Adipocyte (in vitro differentiated cells): ENCODE measurements around the gene SH3RF3.
"Not testable (repeated sequence)": the region's sequence is repeated elsewhere in the genome, so short reads cannot be mapped to it uniquely, and the experiment has no call there.

Experiments used
- DNase-seq: peaks from one replicate; pipeline ENCODE4 v3.0.0-alpha.2; 2015; ENCODE audit warnings: low read depth
- H3K27me3 ChIP-seq: replicated peaks from 2 replicates; pipeline ENCODE4 v1.7.0; 2013; ENCODE audit warnings: mild to moderate bottlenecking, low read length, moderate library complexity; ENCODE audit not compliant: control insufficient read depth, insufficient read depth
- H3K36me3 ChIP-seq: 2 replicates; pipeline ENCODE4 v1.7.0; 2013; ENCODE audit warnings: low read length, mild to moderate bottlenecking, moderate library complexity; ENCODE audit not compliant: control insufficient read depth, insufficient read depth, severe bottlenecking
- H3K4me1 ChIP-seq: 2 replicates; pipeline ENCODE4 v1.7.0; 2013; ENCODE audit warnings: mild to moderate bottlenecking, low read length, moderate library complexity; ENCODE audit not compliant: control insufficient read depth, insufficient read depth
- H3K4me3 ChIP-seq: 2 replicates; pipeline ENCODE4 v1.7.0; 2013; ENCODE audit warnings: mild to moderate bottlenecking, low read length, moderate library complexity
- H3K9ac ChIP-seq: 2 replicates; pipeline ENCODE4 v1.7.0; 2013; ENCODE audit warnings: mild to moderate bottlenecking, low read length, moderate library complexity
- H3K9me3 ChIP-seq: 2 replicates; pipeline ENCODE4 v1.7.0; 2013; ENCODE audit warnings: mild to moderate bottlenecking, low read length, moderate library complexity; ENCODE audit not compliant: control insufficient read depth

SH3RF3 gene

GRCh38 chr2:109120166-109120565, 8.8 kb upstream of the SH3RF3 start:
- Histone ChIP-seq H3K9me3 (no peaks in the 10 kb centered on the region), H3K4me1 (peaks cover 5% of the 10 kb centered on the region), H3K36me3 (no peaks in the 10 kb centered on the region), H3K27me3 (peaks cover 29% of the 10 kb centered on the region), H3K4me3 (no peak overlapping the region), H3K9ac (no peak overlapping the region)
- DNase-seq, result no peak

- not testable (repeated sequence) for H3K36me3 ChIP-seq, H3K9ac ChIP-seq, H3K4me1 ChIP-seq, H3K4me3 ChIP-seq, DNase-seq, H3K9me3 ChIP-seq
- peaks cover 29% of the 10 kb centered on the region for H3K27me3 ChIP-seq
These were observed 8.3 kb upstream of the SH3RF3 start for GRCh38 chr2:109120686-109121085.

GRCh38 chr2:109123586-109124201, 5.3 kb upstream of the SH3RF3 start:
- no peaks in the 10 kb centered on the region for H3K9me3 ChIP-seq

GRCh38 chr2:109124982-109125592, 3.9 kb upstream of the SH3RF3 start:
- Histone ChIP-seq H3K36me3 (no peaks in the 10 kb centered on the region), H3K4me1 (peaks cover 29% of the 10 kb centered on the region), H3K27me3 (peaks cover 20% of the 10 kb centered on the region), H3K9ac (peak overlapping the region; percentile 3), H3K9me3 (no peaks in the 10 kb centered on the region), H3K4me3 (no peak overlapping the region)
- no peak for DNase-seq

More at GRCh38 chr2:109123586-109124201, 5.3 kb upstream of the SH3RF3 start:
- Histone ChIP-seq H3K9ac (no peak overlapping the region), H3K27me3 (peaks cover 25% of the 10 kb centered on the region), H3K4me1 (peaks cover 29% of the 10 kb centered on the region), H3K4me3 (no peak overlapping the region), H3K36me3 (no peaks in the 10 kb centered on the region)
- DNase-seq, result no peak

- H3K9me3 ChIP-seq, result no peaks in the 10 kb centered on the region
- peaks cover 29% of the 10 kb centered on the region for H3K4me1 ChIP-seq
- peaks cover 20% of the 10 kb centered on the region for H3K27me3 ChIP-seq
- peak; percentile 93 for DNase-seq
- no peaks in the 10 kb centered on the region for H3K36me3 ChIP-seq
- peak overlapping the region; percentile 46 for H3K9ac ChIP-seq
- peak overlapping the region; percentile 3 for H3K4me3 ChIP-seq
These were observed 3.2 kb upstream of the SH3RF3 start for GRCh38 chr2:109125593-109126500.

- H3K9ac ChIP-seq, result peak overlapping the region; percentile 94
- H3K4me1 ChIP-seq, result peaks cover 36% of the 10 kb centered on the region
- H3K36me3 ChIP-seq, result no peaks in the 10 kb centered on the region
- H3K4me3 ChIP-seq, result peak overlapping the region; percentile 92
- peak; percentile 75 for DNase-seq
- H3K9me3 ChIP-seq, result no peaks in the 10 kb centered on the region
- H3K27me3 ChIP-seq, result peaks cover 15% of the 10 kb centered on the region
These were observed 2.5 kb upstream of the SH3RF3 start for GRCh38 chr2:109126501-109126860.

GRCh38 chr2:109127556-109127955, 1.4 kb upstream of the SH3RF3 start:
- no peaks in the 10 kb centered on the region for H3K9me3 ChIP-seq
- H3K9ac ChIP-seq, result peak overlapping the region; percentile 94
- H3K4me3 ChIP-seq, result peak overlapping the region; percentile 92
- peaks cover 46% of the 10 kb centered on the region for H3K4me1 ChIP-seq
- no peak for DNase-seq
- no peaks in the 10 kb centered on the region for H3K36me3 ChIP-seq
- peaks cover 5% of the 10 kb centered on the region for H3K27me3 ChIP-seq

GRCh38 chr2:109128048-109128615, 873 bp upstream of the SH3RF3 start:
- H3K9me3 ChIP-seq, result no peaks in the 10 kb centered on the region
- H3K9ac ChIP-seq, result peak overlapping the region; percentile 94
- DNase-seq, result peak; percentile 96
- H3K36me3 ChIP-seq, result no peaks in the 10 kb centered on the region
- peak overlapping the region; percentile 92 for H3K4me3 ChIP-seq
- H3K27me3 ChIP-seq, result no peaks in the 10 kb centered on the region
- peaks cover 46% of the 10 kb centered on the region for H3K4me1 ChIP-seq

GRCh38 chr2:109129356-109129920, 433 bp downstream of the SH3RF3 start:
- Histone ChIP-seq H3K9me3 (no peaks in the 10 kb centered on the region), H3K9ac (peak overlapping the region; percentile 94), H3K4me1 (peaks cover 46% of the 10 kb centered on the region), H3K27me3 (no peaks in the 10 kb centered on the region), H3K36me3 (no peaks in the 10 kb centered on the region), H3K4me3 (peak overlapping the region; percentile 92)
- DNase-seq, result peak; percentile 55

GRCh38 chr2:109129921-109130722, 1.1 kb downstream of the SH3RF3 start:
- Histone ChIP-seq H3K9ac (peak overlapping the region; percentile 94), H3K4me3 (peak overlapping the region; percentile 92), H3K27me3 (no peaks in the 10 kb centered on the region), H3K9me3 (no peaks in the 10 kb centered on the region), H3K4me1 (peaks cover 41% of the 10 kb centered on the region), H3K36me3 (no peaks in the 10 kb centered on the region)
- DNase-seq, result peak; percentile 71
